ENCODE measurements around the gene WDSUB1.
A peak's percentile ranks its signal among the peaks of the same experiment; 100 is the strongest.

The WDSUB1 gene

GRCh38 chr2:159285433-159285832 lies 1.1 kb downstream of the WDSUB1 start:
- DNase-seq (ENCODE audit: low read depth): no peak
- TF ChIP-seq CTCF (IDR thresholded peaks at IDR 0.05; ENCODE audit: low read length, missing control alignments): no peak
- peak overlapping the region; percentile 81 for H3K4me3 ChIP-seq (replicated peaks; ENCODE audit: low read depth, low read length)

- TF ChIP-seq CTCF (IDR thresholded peaks at IDR 0.05; ENCODE audit: low read length, missing control alignments): no peak
- no peak overlapping the region for H3K4me3 ChIP-seq (replicated peaks; ENCODE audit: low read depth, low read length)
- no peak for DNase-seq (ENCODE audit: low read depth)
Measured at GRCh38 chr2:159283529-159283928, 3.0 kb downstream of the WDSUB1 start.

GRCh38 chr2:159281002-159281401 lies 5.5 kb downstream of the WDSUB1 start:
- no peak overlapping the region for H3K4me3 ChIP-seq (replicated peaks; ENCODE audit: low read depth, low read length)
- DNase-seq (ENCODE audit: low read depth): no peak
- no peak for TF ChIP-seq CTCF (IDR thresholded peaks at IDR 0.05; ENCODE audit: low read length, missing control alignments)

GRCh38 chr2:159279700-159280099 lies 6.8 kb downstream of the WDSUB1 start:
- no peak for TF ChIP-seq CTCF (IDR thresholded peaks at IDR 0.05; ENCODE audit: low read length, missing control alignments)
- no peak overlapping the region for H3K4me3 ChIP-seq (replicated peaks; ENCODE audit: low read depth, low read length)
- DNase-seq (ENCODE audit: low read depth): no peak

GRCh38 chr2:159275111-159275510 lies 11.4 kb downstream of the WDSUB1 start:
- no peak for DNase-seq (ENCODE audit: low read depth)

GRCh38 chr2:159272156-159272555 lies 14.3 kb downstream of the WDSUB1 start:
- no peak for TF ChIP-seq CTCF (IDR thresholded peaks at IDR 0.05; ENCODE audit: low read length, missing control alignments)
- no peak for DNase-seq (ENCODE audit: low read depth)

More at GRCh38 chr2:159275111-159275510, 11.4 kb downstream of the WDSUB1 start:
- H3K4me3 ChIP-seq (replicated peaks; ENCODE audit: low read depth, low read length): no peak overlapping the region
- TF ChIP-seq CTCF (IDR thresholded peaks at IDR 0.05; ENCODE audit: low read length, missing control alignments): no peak

GRCh38 chr2:159270744-159271379 lies 15.6 kb downstream of the WDSUB1 start:
- H3K4me3 ChIP-seq (replicated peaks; ENCODE audit: low read depth, low read length): no peak overlapping the region
- no peak for DNase-seq (ENCODE audit: low read depth)
- TF ChIP-seq CTCF (IDR thresholded peaks at IDR 0.05; ENCODE audit: low read length, missing control alignments): no peak

More at GRCh38 chr2:159272156-159272555, 14.3 kb downstream of the WDSUB1 start:
- no peak overlapping the region for H3K4me3 ChIP-seq (replicated peaks; ENCODE audit: low read depth, low read length)

All from fibroblast of pulmonary artery (primary cell).